ENCODE results near the gene LILRB5.
"Not testable (repeated sequence)": the region's sequence is repeated elsewhere in the genome, so short reads cannot be mapped to it uniquely, and the experiment has no call there.

The LILRB5 gene

GRCh38 chr19:54275951-54276350 lies 18.9 kb upstream of the LILRB5 start:
- no peak for DNase-seq

GRCh38 chr19:54274516-54274915 lies 17.4 kb upstream of the LILRB5 start:
- DNase-seq: not testable (repeated sequence)

GRCh38 chr19:54273821-54274220 lies 16.7 kb upstream of the LILRB5 start:
- no peak for DNase-seq

GRCh38 chr19:54272181-54272580 lies 15.1 kb upstream of the LILRB5 start:
- not testable (repeated sequence) for DNase-seq

- DNase-seq: not testable (repeated sequence)
These were observed 14.5 kb upstream of the LILRB5 start for GRCh38 chr19:54271587-54271986.

GRCh38 chr19:54271106-54271505 lies 14.0 kb upstream of the LILRB5 start:
- no peak for DNase-seq

GRCh38 chr19:54268936-54269335 lies 11.9 kb upstream of the LILRB5 start:
- no peak for DNase-seq

GRCh38 chr19:54266133-54266532 lies 9.1 kb upstream of the LILRB5 start:
- DNase-seq: peak; percentile 85 to 87

- no peak for DNase-seq
These were observed 5.4 kb upstream of the LILRB5 start for GRCh38 chr19:54262470-54262869.

- DNase-seq: peak; percentile 9
These were observed 5.0 kb upstream of the LILRB5 start for GRCh38 chr19:54262066-54262465.

- peak; percentile 12 to 16 for DNase-seq
These were observed 590 bp downstream of the LILRB5 start for GRCh38 chr19:54256250-54257115.

- DNase-seq: peak in 1 of 2 experiments; percentile 11
These were observed 1.8 kb downstream of the LILRB5 start for GRCh38 chr19:54255105-54255775.

GRCh38 chr19:54254195-54254906 lies 2.7 kb downstream of the LILRB5 start:
- DNase-seq: no peak

- no peak for DNase-seq
These were observed 3.5 kb downstream of the LILRB5 start for GRCh38 chr19:54253331-54254194.

GRCh38 chr19:54252845-54253244 lies 4.2 kb downstream of the LILRB5 start:
- no peak for DNase-seq

GRCh38 chr19:54252243-54252642 lies 4.8 kb downstream of the LILRB5 start:
- no peak for DNase-seq

- DNase-seq: peak; percentile 69 to 74
These were observed 9.0 kb downstream of the LILRB5 start for GRCh38 chr19:54248016-54248601.

GRCh38 chr19:54247106-54247930 lies 9.8 kb downstream of the LILRB5 start:
- DNase-seq: no peak

- no peak for DNase-seq
These were observed 11.1 kb downstream of the LILRB5 start for GRCh38 chr19:54245936-54246335.

GRCh38 chr19:54243809-54244208 lies 13.3 kb downstream of the LILRB5 start:
- DNase-seq: not testable (repeated sequence)

GRCh38 chr19:54242646-54243045 lies 14.4 kb downstream of the LILRB5 start, which contains the start of gene LILRA6:
Gene LILRA6 (minus strand): TSS chr19:54242790.
- DNase-seq: not testable (repeated sequence)

All from activated T-cell treated with anti-CD3 and anti-CD28 coated beads, Interleukin-2, amount 50 U/mL, for 48 hours (primary cell).